Spleen (tissue), 11 donors: ENCODE results near the gene BBX. TPM values are rescaled to one million over a fixed set of nuclear protein-coding genes. Genes with fewer than 3 reads are reported as not detected.

Source experiments
- DNase-seq: peaks from one replicate; pipeline ENCODE4 v3.0.0-alpha.2; 2020
- H3K27ac ChIP-seq, 8 donors: fragments of 200-600 bp; sonication (generic) in 7 of 8; 1 replicate in 4 of 8; 2 replicates in 4 of 8; pipeline versions ENCODE4 v1.5.0 to v1.8.0; 2016 to 2021; ENCODE audit warnings: inconsistent platforms in 4 of 8, mild to moderate bottlenecking in 4 of 8, moderate library complexity in 1 of 8
- H3K27me3 ChIP-seq, 7 donors: fragments of 200-600 bp; sonication (generic) in 6 of 7; replicated peaks in 1 of 7; 1 replicate in 4 of 7; 2 replicates in 3 of 7; pipeline versions ENCODE4 v1.5.0 to v1.8.0; 2016 to 2021; ENCODE audit warnings: inconsistent platforms in 3 of 7, mild to moderate bottlenecking in 1 of 7
- H3K36me3 ChIP-seq, 6 donors: fragments of 200-600 bp; sonication (generic) in 5 of 6; 1 replicate in 4 of 6; 2 replicates in 2 of 6; pipeline versions ENCODE4 v1.5.0 to v1.8.0; 2016 to 2021; ENCODE audit warnings: inconsistent platforms in 2 of 6
- H3K4me1 ChIP-seq, 6 donors: fragments of 200-600 bp; sonication (generic) in 5 of 6; 1 replicate in 3 of 6; 2 replicates in 3 of 6; pipeline versions ENCODE4 v1.5.0 to v1.8.0; 2016 to 2021; ENCODE audit warnings: inconsistent platforms in 3 of 6
- H3K4me3 ChIP-seq, 8 donors: fragments of 200-600 bp; sonication (generic) in 7 of 8; 1 replicate in 4 of 8; 2 replicates in 4 of 8; pipeline versions ENCODE4 v1.5.0 to v1.8.0; 2016 to 2021; ENCODE audit warnings: inconsistent platforms in 4 of 8, mild to moderate bottlenecking in 4 of 8, moderate library complexity in 2 of 8
- H3K9me3 ChIP-seq, 8 donors: fragments of 200-600 bp; sonication (generic) in 7 of 8; 1 replicate in 4 of 8; 2 replicates in 4 of 8; pipeline versions ENCODE4 v1.5.0 to v1.8.0; 2016 to 2021; ENCODE audit warnings: inconsistent platforms in 4 of 8
- CTCF ChIP-seq, 11 experiments: fragments of 200-600 bp in 7 of 11; fragments of 450-650 bp in 4 of 11; sonication (generic) in 4 of 11; IDR thresholded peaks in 8 of 11; conservative IDR thresholded peaks in 3 of 11; 1 replicate in 7 of 11; 2 replicates in 4 of 11; pipeline versions ENCODE4 v1.4.0 to v1.8.0; 2016 to 2021; ENCODE audit warnings: antibody characterized with exemption in 11 of 11, inconsistent platforms in 4 of 11, mild to moderate bottlenecking in 1 of 11
- POLR2A ChIP-seq, 3 donors: fragments of 450-650 bp; IDR thresholded peaks; one replicate each; pipeline ENCODE4 v1.5.1; 2017; ENCODE audit warnings: antibody characterized with exemption in 3 of 3, mild to moderate bottlenecking in 1 of 3
- POLR2AphosphoS5 ChIP-seq, 3 donors: sonication (generic); formaldehyde crosslinking; IDR thresholded peaks; one replicate each; pipeline ENCODE4 v1.5.1; 2017; ENCODE audit warnings: antibody characterized with exemption in 3 of 3
- WGBS, 5 donors: extraction: QIAGEN DNeasy Blood & Tissue Kit in 3 of 5; methylation state at CpG; one replicate each; pipeline versions ENCODE4 v1.1.5 to v1.1.7; 2013 to 2018; 5-methylcytosine and 5-hydroxymethylcytosine counted together
- intact Hi-C: fragments of 100-400 bp; cut with DNase I; formaldehyde crosslinking; loops from one replicate; pipeline ENCODE4 v1.15.0; 2023; ENCODE audit warnings: low total_unique reads
- polyA plus RNA-seq, 3 donors: library from polyadenylated mRNA; stranded (reverse); fragments of 200-250 nt; gene quantifications; one replicate each; pipeline ENCODE4 v1.2.1, GENCODE V29; 2013
- total RNA-seq, 7 donors: library from RNA; depleted of rRNA in 3 of 7; stranded (reverse); fragments of >200 nt in 3 of 7; fragmentation: NEBNext Ultra II Directional in 4 of 7; extraction: Animal tissue kit (Norgen Biotek cat#: 25700) in 4 of 7; gene quantifications; one replicate each; pipeline versions ENCODE4 v1.1.0 to v1.2.1, GENCODE V29; 2016 to 2021
- donor health status: healthy with polysubstance abuse.
- donor health status: DM: no; HTN: no; CAD: no; lungs with moderate emphysema.
- donor health status: DM: no; HTN: no; CAD: no.
- donor health status: Bipolar disorder and iron deficiency.
- donor health status: healthy.
- donor health status: DM: no; HTN: no; CAD: no.
- donor health status: DM: yes; HTN: yes; CAD: no.

The BBX gene
- total and polyA plus RNA-seq, 10 donors: 5.1 to 98.5 (median 74.6) TPM

GRCh38 chr3:107520535-107520934 lies 2.2 kb upstream of the BBX start:
- Histone ChIP-seq H3K27ac (no peak overlapping the region), H3K4me3 (no peak overlapping the region), H3K27me3 (no peaks in the 10 kb centered on the region), H3K36me3 (no peaks in the 10 kb centered on the region), H3K4me1 (peaks cover 0 to 19% (median 12%) of the 10 kb centered on the region in 6 donors), H3K9me3 (no peaks in the 10 kb centered on the region)
- no peak for TF ChIP-seq POLR2A (IDR thresholded peaks at IDR 0.05)
- no peak for TF ChIP-seq POLR2AphosphoS5 (IDR thresholded peaks at IDR 0.05)
- no peak for TF ChIP-seq CTCF (IDR thresholded peaks at IDR 0.05 in 8 of 11, conservative IDR thresholded peaks at IDR 0.05 in 3 of 11)
- intact Hi-C loops: no loop called here
- 91 to 94% (median 94%) methylated on average over 4 of the region's 4 CpGs for WGBS, 5 donors
- no peak for DNase-seq

- WGBS, 5 donors: 66 to 81% (median 74%) methylated on average over 3 of the region's 3 CpGs
- peak overlapping the region in 5 of 8 donors; percentile 96 to 99 (median 97) for H3K27ac ChIP-seq
- no peak for DNase-seq
- no peaks in the 10 kb centered on the region for H3K36me3 ChIP-seq
- TF ChIP-seq POLR2A (IDR thresholded peaks at IDR 0.05) (no peak), POLR2AphosphoS5 (IDR thresholded peaks at IDR 0.05) (no peak), CTCF (IDR thresholded peaks at IDR 0.05 in 8 of 11, conservative IDR thresholded peaks at IDR 0.05 in 3 of 11) (no peak)
- no peaks in the 10 kb centered on the region for H3K27me3 ChIP-seq
- intact Hi-C loops: no loop called here
- H3K4me3 ChIP-seq: no peak overlapping the region
- no peaks in the 10 kb centered on the region for H3K9me3 ChIP-seq
- H3K4me1 ChIP-seq: peaks cover 0 to 30% (median 22%) of the 10 kb centered on the region in 6 donors
Observed at GRCh38 chr3:107521469-107522059, 1.2 kb upstream of the BBX start.

- DNase-seq: peak; percentile 94
- Histone ChIP-seq H3K4me1 (peaks cover 0 to 46% (median 29%) of the 10 kb centered on the region in 6 donors), H3K36me3 (no peaks in the 10 kb centered on the region), H3K4me3 (peak overlapping the region; percentile 73 to 93 (median 82)), H3K9me3 (no peaks in the 10 kb centered on the region), H3K27ac (peak overlapping the region; percentile 92 to 99 (median 97)), H3K27me3 (no peaks in the 10 kb centered on the region)
- intact Hi-C loops: no loop called here
- TF ChIP-seq POLR2A (IDR thresholded peaks at IDR 0.05): no peak
- no peak for TF ChIP-seq CTCF (IDR thresholded peaks at IDR 0.05 in 8 of 11, conservative IDR thresholded peaks at IDR 0.05 in 3 of 11)
- TF ChIP-seq POLR2AphosphoS5 (IDR thresholded peaks at IDR 0.05): no peak
- WGBS, 5 donors: 0 to 1% (median 0%) methylated on average over 1 to 27 of the region's 27 CpGs; no CpG with 5 or more reads in 1 of the 5 donors
Observed at GRCh38 chr3:107523289-107523538, 452 bp downstream of the BBX start.

GRCh38 chr3:107523539-107524325 lies 970 bp downstream of the BBX start:
- Histone ChIP-seq H3K27ac (peak overlapping the region; percentile 92 to 99 (median 97)), H3K36me3 (no peaks in the 10 kb centered on the region), H3K27me3 (no peaks in the 10 kb centered on the region), H3K9me3 (no peaks in the 10 kb centered on the region), H3K4me1 (peaks cover 0 to 51% (median 31%) of the 10 kb centered on the region in 6 donors), H3K4me3 (peak overlapping the region; percentile 73 to 93 (median 82))
- peak; percentile 93 for DNase-seq
- WGBS, 5 donors: 0 to 1% (median 0%) methylated on average over 26 to 40 of the region's 40 CpGs
- TF ChIP-seq CTCF (IDR thresholded peaks at IDR 0.05 in 8 of 11, conservative IDR thresholded peaks at IDR 0.05 in 3 of 11) (no peak), POLR2AphosphoS5 (IDR thresholded peaks at IDR 0.05) (no peak), POLR2A (IDR thresholded peaks at IDR 0.05) (no peak)
- intact Hi-C loops: no loop called here
